PC-9 (cell line): Measurements from ENCODE around the gene SPARC.

Source experiments
- CTCF ChIP-seq: fragments of 200-600 bp; sonication (generic); conservative IDR thresholded peaks from 2 replicates; pipeline ENCODE4 v1.6.1; 2017; ENCODE audit warnings: mixed run types, antibody characterized with exemption, mild to moderate bottlenecking, moderate library complexity
- EZH2 ChIP-seq: fragments of 200-600 bp; sonication (generic); IDR thresholded peaks from 2 replicates; pipeline ENCODE4 v1.8.0; 2017; ENCODE audit warnings: antibody characterized with exemption, low read depth

- TF ChIP-seq CTCF (no peak), EZH2 (no peak)
Measured at GRCh38 chr5:151632524-151632923, 54.2 kb downstream of the SPARC start.
